ENCODE data around the gene AMPD3.

The AMPD3 gene

DNA sequence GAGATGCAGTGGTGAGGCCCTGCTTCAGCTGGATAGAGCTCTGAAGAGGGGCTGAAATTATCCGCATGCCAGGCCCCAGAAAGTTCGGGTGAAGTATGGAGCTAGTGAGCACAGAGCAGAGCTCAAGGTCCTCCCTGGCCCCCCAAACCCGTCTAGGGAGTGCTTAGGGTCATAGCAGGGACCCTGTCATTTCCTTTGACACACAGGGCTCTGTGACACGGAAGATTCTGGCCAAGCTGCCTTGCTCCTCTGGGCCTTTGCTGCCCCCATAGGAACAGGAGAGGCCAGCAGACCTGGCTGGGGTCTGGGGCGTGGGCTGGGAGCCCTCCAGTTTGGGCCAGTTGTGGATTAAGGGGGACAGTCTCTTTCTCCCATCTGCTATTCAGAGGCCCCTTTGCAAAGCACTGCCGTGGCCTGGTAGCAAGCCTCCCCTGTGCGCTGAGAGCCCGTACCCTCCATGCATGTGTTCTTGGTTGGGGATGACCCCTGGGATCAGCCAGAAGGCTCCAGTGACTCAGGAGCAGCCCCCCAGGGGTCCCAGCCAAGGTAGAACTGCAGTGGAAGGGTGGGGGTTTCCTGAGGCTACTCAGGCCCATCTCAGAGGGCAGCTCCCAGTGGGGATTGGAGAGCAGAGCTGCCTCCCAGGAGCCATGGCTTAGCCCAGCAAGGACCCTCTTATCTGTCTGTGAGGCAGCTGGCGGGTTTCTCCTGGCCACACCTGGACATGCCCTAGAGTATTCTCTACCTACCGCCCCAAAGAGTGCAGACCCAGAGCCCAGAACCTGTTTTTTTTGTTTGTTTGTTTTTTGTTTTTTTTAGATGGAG lies 43.6 kb downstream of the AMPD3 start:
- Histone ChIP-seq H3K9me3 (ENCODE audit: control insufficient read depth in 2 of 2, low read length in 2 of 2) (no peaks in the 10 kb centered on the region), H3K27ac (ENCODE audit: low read length) (no peak overlapping the region), H3K36me3 (ENCODE audit: control insufficient read depth in 2 of 2, insufficient read depth in 2 of 2, low read length in 2 of 2) (peaks cover 0 to 7% of the 10 kb centered on the region in 2 donors), H3K4me1 (ENCODE audit: control insufficient read depth, insufficient read depth, low read length) (no peaks in the 10 kb centered on the region), H3K27me3 (ENCODE audit: control insufficient read depth in 1 of 2, insufficient read depth in 2 of 2, low read length in 2 of 2) (no peaks in the 10 kb centered on the region), H3K9ac (ENCODE audit: low read length in 2 of 2) (no peak overlapping the region), H3K4me3 (ENCODE audit: low read length in 2 of 2) (no peak overlapping the region)

DNA sequence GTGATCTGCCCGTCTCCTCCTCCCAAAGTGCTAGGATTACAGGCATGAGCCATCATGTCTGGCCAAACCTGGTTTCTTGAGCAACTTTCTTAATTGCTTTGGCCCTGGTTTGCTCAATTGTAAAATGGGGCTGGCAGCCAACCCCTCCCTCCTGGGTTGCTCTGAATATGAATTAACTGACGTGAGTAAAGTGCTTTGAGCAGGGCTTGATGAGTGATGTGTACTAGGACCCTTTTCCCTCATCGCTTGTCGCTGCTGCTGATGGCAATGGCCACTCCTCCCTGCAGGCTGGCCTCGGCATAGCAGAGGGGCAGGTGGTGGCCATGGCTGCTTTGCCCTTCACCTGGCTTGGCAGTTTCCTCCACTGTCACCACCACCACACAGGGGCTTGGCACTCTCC lies 44.4 kb downstream of the AMPD3 start:
- no peak overlapping the region for H3K4me3 ChIP-seq (ENCODE audit: low read length in 2 of 2)
- peaks cover 0 to 7% of the 10 kb centered on the region in 2 donors for H3K36me3 ChIP-seq (ENCODE audit: control insufficient read depth in 2 of 2, insufficient read depth in 2 of 2, low read length in 2 of 2)
- H3K27ac ChIP-seq (ENCODE audit: low read length), result no peak overlapping the region
- H3K27me3 ChIP-seq (ENCODE audit: control insufficient read depth in 1 of 2, insufficient read depth in 2 of 2, low read length in 2 of 2), result no peaks in the 10 kb centered on the region
- no peaks in the 10 kb centered on the region for H3K4me1 ChIP-seq (ENCODE audit: control insufficient read depth, insufficient read depth, low read length)
- no peak overlapping the region for H3K9ac ChIP-seq (ENCODE audit: low read length in 2 of 2)
- no peaks in the 10 kb centered on the region for H3K9me3 ChIP-seq (ENCODE audit: control insufficient read depth in 2 of 2, low read length in 2 of 2)

DNA sequence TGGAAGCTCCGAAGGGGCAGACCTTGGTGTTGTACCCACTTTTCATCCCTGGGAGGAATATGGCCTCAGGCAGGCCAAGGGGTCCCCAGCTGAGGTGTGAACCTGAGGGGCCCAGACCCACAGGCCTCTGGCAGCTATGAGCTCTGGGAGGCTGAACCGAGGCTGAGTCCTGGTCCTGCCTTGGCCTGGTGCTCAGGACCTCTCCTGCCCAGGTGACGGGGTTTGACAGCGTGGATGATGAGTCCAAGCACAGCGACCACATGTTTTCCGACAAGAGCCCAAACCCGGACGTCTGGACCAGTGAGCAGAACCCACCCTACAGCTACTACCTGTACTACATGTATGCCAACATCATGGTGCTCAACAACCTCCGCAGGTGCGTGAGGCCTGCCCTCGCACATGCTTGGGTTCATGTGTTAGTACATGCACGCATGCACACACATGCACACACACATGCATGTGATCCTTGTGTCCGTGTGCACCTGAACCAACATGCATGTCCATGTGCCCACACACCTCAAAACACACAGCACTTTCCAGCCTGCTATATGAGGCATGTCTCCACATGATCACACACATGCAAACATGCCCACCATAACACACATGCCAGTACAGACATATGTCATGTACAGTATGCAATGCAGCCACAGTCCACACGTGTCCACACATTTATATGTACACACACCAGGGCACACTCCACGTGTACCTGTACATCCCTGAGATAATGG lies 45.0 kb downstream of the AMPD3 start:
- H3K4me1 ChIP-seq (ENCODE audit: control insufficient read depth, insufficient read depth, low read length), result no peaks in the 10 kb centered on the region
- H3K9ac ChIP-seq (ENCODE audit: low read length in 2 of 2), result no peak overlapping the region
- peaks cover 0 to 7% of the 10 kb centered on the region in 2 donors for H3K36me3 ChIP-seq (ENCODE audit: control insufficient read depth in 2 of 2, insufficient read depth in 2 of 2, low read length in 2 of 2)
- H3K4me3 ChIP-seq (ENCODE audit: low read length in 2 of 2), result no peak overlapping the region
- H3K27me3 ChIP-seq (ENCODE audit: control insufficient read depth in 1 of 2, insufficient read depth in 2 of 2, low read length in 2 of 2), result no peaks in the 10 kb centered on the region
- no peaks in the 10 kb centered on the region for H3K9me3 ChIP-seq (ENCODE audit: control insufficient read depth in 2 of 2, low read length in 2 of 2)
- no peak overlapping the region for H3K27ac ChIP-seq (ENCODE audit: low read length)

DNA sequence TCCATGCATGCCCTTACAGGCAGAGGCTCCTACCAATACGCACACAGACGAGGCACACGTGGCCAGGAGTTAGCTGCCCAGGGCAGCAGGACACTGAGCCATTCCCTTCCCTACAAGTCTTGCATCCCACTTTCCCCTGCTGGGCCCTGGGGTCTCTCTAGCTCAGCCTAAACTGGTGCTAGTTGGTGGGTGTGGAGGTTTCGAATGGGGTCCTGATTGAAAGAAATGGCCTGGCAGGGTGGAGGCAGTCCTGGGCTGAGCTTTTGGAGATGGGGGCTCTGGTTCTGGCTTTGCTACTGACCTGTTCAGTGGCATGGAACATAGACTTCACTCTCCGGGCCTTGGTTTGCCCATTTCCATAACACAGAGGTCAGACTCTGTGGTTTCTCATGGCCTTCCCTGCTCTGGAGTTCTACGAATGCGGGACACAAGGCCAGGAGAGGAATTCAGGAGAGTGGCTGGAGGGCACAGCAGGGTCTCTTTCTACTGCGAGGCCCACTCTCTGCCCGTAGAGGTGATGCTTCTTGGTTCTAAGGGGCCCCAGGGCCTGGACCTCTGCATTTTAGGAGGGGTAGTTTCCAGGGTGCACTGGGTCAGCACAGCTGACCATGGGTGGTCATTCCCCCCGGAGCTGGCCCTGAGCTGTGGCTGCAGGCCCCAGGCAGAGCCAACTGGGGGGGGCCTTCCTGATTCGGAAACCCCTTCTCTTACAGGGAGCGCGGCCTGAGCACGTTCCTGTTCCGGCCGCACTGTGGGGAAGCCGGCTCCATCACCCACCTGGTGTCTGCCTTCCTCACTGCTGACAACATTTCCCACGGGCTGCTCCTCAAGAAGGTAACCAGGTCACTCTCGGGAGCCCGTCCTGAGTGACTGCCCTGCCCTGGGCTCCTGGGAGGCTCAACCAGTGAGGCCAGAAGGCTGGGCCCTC lies 46.0 kb downstream of the AMPD3 start:
- peaks cover 0 to 7% of the 10 kb centered on the region in 2 donors for H3K36me3 ChIP-seq (ENCODE audit: control insufficient read depth in 2 of 2, insufficient read depth in 2 of 2, low read length in 2 of 2)
- no peak overlapping the region for H3K27ac ChIP-seq (ENCODE audit: low read length)
- H3K4me1 ChIP-seq (ENCODE audit: control insufficient read depth, insufficient read depth, low read length), result no peaks in the 10 kb centered on the region
- no peak overlapping the region for H3K4me3 ChIP-seq (ENCODE audit: low read length in 2 of 2)
- no peaks in the 10 kb centered on the region for H3K27me3 ChIP-seq (ENCODE audit: control insufficient read depth in 1 of 2, insufficient read depth in 2 of 2, low read length in 2 of 2)
- no peak overlapping the region for H3K9ac ChIP-seq (ENCODE audit: low read length in 2 of 2)
- no peaks in the 10 kb centered on the region for H3K9me3 ChIP-seq (ENCODE audit: control insufficient read depth in 2 of 2, low read length in 2 of 2)

DNA sequence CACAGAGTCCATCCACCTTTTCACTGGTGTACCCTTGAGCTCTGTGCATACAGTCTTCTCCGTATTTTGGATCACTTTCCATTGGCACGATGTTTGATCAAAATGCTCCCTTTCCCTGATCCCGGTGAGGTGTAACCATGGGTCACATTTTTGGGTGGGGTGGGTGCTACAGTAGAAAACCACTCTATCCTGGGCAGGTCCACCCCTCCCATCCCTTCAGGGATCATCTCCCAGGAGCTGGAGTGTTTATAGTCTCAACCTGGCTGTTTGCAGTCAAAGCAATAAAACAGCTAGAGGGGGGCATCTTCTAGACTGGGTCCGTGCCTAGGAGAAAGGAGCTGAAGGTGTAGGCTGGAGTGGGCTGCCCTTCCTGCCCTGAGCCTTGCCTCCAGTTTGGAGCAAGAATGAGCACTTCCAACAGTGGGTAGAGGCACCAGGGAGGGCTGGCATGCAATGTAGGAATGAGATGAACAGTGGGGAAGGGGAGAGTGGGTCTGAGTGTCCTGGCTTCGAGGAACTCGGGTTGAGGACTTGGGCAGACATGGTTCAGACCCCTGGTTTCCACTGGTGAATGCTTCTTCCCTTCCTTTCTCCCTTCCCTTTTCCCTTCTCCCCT lies 47.1 kb downstream of the AMPD3 start:
- H3K4me1 ChIP-seq (ENCODE audit: control insufficient read depth, insufficient read depth, low read length), result no peaks in the 10 kb centered on the region
- H3K36me3 ChIP-seq (ENCODE audit: control insufficient read depth in 2 of 2, insufficient read depth in 2 of 2, low read length in 2 of 2), result peaks cover 0 to 7% of the 10 kb centered on the region in 2 donors
- no peaks in the 10 kb centered on the region for H3K9me3 ChIP-seq (ENCODE audit: control insufficient read depth in 2 of 2, low read length in 2 of 2)
- H3K27me3 ChIP-seq (ENCODE audit: control insufficient read depth in 1 of 2, insufficient read depth in 2 of 2, low read length in 2 of 2), result no peaks in the 10 kb centered on the region
- no peak overlapping the region for H3K9ac ChIP-seq (ENCODE audit: low read length in 2 of 2)
- no peak overlapping the region for H3K4me3 ChIP-seq (ENCODE audit: low read length in 2 of 2)
- no peak overlapping the region for H3K27ac ChIP-seq (ENCODE audit: low read length)

DNA sequence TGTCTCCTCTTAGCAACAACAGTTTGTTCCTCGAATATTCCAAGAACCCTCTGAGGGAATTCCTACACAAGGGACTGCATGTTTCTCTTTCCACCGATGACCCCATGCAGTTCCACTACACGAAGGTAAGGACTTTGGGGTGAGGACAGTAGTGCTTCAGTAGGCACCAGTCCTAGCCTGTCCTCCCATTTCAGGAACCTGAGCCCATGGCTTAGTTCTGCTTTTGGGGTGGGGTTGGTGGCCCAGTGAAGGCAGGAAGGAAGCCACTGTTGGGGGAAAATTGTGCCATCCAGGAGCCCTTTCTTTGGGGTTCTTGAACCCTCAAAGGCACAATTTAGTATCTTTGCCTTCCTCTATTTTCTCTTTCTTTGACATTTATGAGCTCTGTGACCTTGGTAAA lies 47.7 kb downstream of the AMPD3 start:
- H3K27me3 ChIP-seq (ENCODE audit: control insufficient read depth in 1 of 2, insufficient read depth in 2 of 2, low read length in 2 of 2), result no peaks in the 10 kb centered on the region
- no peak overlapping the region for H3K27ac ChIP-seq (ENCODE audit: low read length)
- H3K9ac ChIP-seq (ENCODE audit: low read length in 2 of 2), result no peak overlapping the region
- H3K36me3 ChIP-seq (ENCODE audit: control insufficient read depth in 2 of 2, insufficient read depth in 2 of 2, low read length in 2 of 2), result peaks cover 0 to 7% of the 10 kb centered on the region in 2 donors
- H3K4me1 ChIP-seq (ENCODE audit: control insufficient read depth, insufficient read depth, low read length), result no peaks in the 10 kb centered on the region
- H3K4me3 ChIP-seq (ENCODE audit: low read length in 2 of 2), result no peak overlapping the region
- H3K9me3 ChIP-seq (ENCODE audit: control insufficient read depth in 2 of 2, low read length in 2 of 2), result no peaks in the 10 kb centered on the region

DNA sequence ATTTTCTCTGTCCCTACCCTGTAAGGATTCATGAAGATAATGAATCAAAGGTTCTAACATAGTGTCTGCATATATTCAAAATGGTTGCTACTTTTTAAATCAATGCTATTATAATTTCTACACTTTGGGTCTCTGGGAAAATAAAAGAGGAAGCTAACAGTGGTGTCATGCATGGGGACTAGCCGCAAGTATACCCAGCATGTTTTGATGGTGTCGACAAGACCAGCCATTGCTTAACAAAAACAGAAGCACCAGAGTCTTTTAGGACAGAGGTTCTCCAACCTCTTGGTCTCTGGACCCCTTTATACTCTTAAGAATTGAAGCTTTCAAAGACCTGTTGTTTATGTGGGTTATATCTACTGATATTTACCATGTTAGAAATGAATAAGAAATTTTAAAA lies 48.2 kb downstream of the AMPD3 start:
- no peaks in the 10 kb centered on the region for H3K9me3 ChIP-seq (ENCODE audit: control insufficient read depth in 2 of 2, low read length in 2 of 2)
- H3K27me3 ChIP-seq (ENCODE audit: control insufficient read depth in 1 of 2, insufficient read depth in 2 of 2, low read length in 2 of 2), result no peaks in the 10 kb centered on the region
- no peak overlapping the region for H3K27ac ChIP-seq (ENCODE audit: low read length)
- H3K4me1 ChIP-seq (ENCODE audit: control insufficient read depth, insufficient read depth, low read length), result no peaks in the 10 kb centered on the region
- no peak overlapping the region for H3K4me3 ChIP-seq (ENCODE audit: low read length in 2 of 2)
- no peak overlapping the region for H3K9ac ChIP-seq (ENCODE audit: low read length in 2 of 2)
- peaks cover 0 to 7% of the 10 kb centered on the region in 2 donors for H3K36me3 ChIP-seq (ENCODE audit: control insufficient read depth in 2 of 2, insufficient read depth in 2 of 2, low read length in 2 of 2)

DNA sequence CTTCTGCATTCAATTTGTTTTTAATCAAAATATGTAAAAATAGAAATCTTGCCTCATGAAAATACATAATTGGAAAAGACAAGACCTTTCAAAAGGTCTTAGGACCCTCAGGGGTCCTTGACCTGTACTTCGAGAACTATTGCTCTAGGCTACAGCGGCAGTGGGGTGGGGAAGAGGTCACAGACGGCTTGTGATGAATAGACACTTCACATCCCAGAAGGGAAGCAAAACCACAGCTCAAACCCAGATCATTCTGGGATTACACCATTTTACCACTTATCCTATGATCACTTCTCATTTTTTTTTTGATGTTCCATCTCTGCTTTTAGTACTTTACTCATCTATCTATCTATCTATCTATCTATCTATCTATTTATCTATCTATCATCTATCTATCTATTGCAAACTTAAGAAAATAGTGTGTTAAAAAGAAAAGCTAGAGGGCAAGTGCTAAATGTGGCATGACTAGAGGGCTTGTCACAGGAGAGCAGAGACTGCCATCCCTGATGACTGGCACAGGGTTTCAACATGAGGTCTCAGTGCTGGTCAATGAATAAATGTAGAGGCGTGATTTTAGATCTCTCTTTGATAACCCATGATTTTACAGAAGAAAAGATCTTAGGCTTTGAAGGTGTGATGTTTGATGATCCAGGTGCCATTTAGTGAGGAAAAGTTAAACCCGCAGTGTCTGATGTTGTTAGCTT lies 48.9 kb downstream of the AMPD3 start:
- Histone ChIP-seq H3K9ac (ENCODE audit: low read length in 2 of 2) (no peak overlapping the region), H3K27me3 (ENCODE audit: control insufficient read depth in 1 of 2, insufficient read depth in 2 of 2, low read length in 2 of 2) (no peaks in the 10 kb centered on the region), H3K27ac (ENCODE audit: low read length) (no peak overlapping the region), H3K4me1 (ENCODE audit: control insufficient read depth, insufficient read depth, low read length) (no peaks in the 10 kb centered on the region), H3K36me3 (ENCODE audit: control insufficient read depth in 2 of 2, insufficient read depth in 2 of 2, low read length in 2 of 2) (peaks cover 0 to 7% of the 10 kb centered on the region in 2 donors), H3K4me3 (ENCODE audit: low read length in 2 of 2) (no peak overlapping the region), H3K9me3 (ENCODE audit: control insufficient read depth in 2 of 2, low read length in 2 of 2) (no peaks in the 10 kb centered on the region)

DNA sequence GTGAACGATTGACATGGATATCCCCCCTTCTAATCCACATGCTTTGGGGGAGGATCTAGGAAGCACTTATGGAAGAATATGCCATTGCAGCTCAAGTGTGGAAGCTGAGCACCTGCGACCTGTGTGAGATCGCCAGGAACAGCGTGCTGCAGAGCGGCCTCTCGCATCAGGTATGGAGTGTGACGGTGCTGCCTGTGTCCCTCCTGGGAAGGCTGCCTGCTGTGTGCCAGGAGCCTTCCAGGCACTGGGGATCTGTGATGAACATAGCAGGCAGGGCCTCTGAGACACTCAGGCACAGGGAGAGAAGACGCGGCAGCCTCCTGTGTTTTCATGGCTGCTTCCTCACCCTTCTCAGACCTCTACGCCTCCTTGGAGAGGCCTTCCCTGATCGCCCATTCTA lies 49.4 kb downstream of the AMPD3 start:
- H3K36me3 ChIP-seq (ENCODE audit: control insufficient read depth in 2 of 2, insufficient read depth in 2 of 2, low read length in 2 of 2), result peaks cover 0 to 7% of the 10 kb centered on the region in 2 donors
- H3K27ac ChIP-seq (ENCODE audit: low read length), result no peak overlapping the region

More for the DNA sequence above, 49.4 kb downstream of the AMPD3 start:
- H3K4me3 ChIP-seq (ENCODE audit: low read length in 2 of 2), result no peak overlapping the region
- H3K27me3 ChIP-seq (ENCODE audit: control insufficient read depth in 1 of 2, insufficient read depth in 2 of 2, low read length in 2 of 2), result no peaks in the 10 kb centered on the region
- H3K4me1 ChIP-seq (ENCODE audit: control insufficient read depth, insufficient read depth, low read length), result no peaks in the 10 kb centered on the region
- no peaks in the 10 kb centered on the region for H3K9me3 ChIP-seq (ENCODE audit: control insufficient read depth in 2 of 2, low read length in 2 of 2)
- no peak overlapping the region for H3K9ac ChIP-seq (ENCODE audit: low read length in 2 of 2)
